Esophagus muscularis mucosa (tissue), 3 donors: Measurements from ENCODE around the gene PTCD1.

ENCODE experiments used
- CTCF ChIP-seq, 3 experiments: fragments of 200-600 bp in 2 of 3; fragments of 450-650 bp in 1 of 3; sonication (generic) in 2 of 3; IDR thresholded peaks; one replicate each; pipeline ENCODE4 v1.5.1; 2017 to 2019; ENCODE audit warnings: antibody characterized with exemption in 3 of 3, mild to moderate bottlenecking in 2 of 3, moderate library complexity in 1 of 3
- POLR2A ChIP-seq: fragments of 450-650 bp; IDR thresholded peaks from one replicate; pipeline ENCODE4 v1.6.1; 2017; ENCODE audit warnings: antibody characterized with exemption, moderate library complexity, mild to moderate bottlenecking, low read depth
- POLR2AphosphoS5 ChIP-seq, 2 donors: sonication (generic); formaldehyde crosslinking; IDR thresholded peaks; one replicate each; pipeline ENCODE4 v1.6.1; 2017; ENCODE audit warnings: antibody characterized with exemption in 2 of 2

GRCh38 chr7:99451936-99452335, 13.3 kb upstream of the PTCD1 start:
- TF ChIP-seq POLR2A (no peak), CTCF (IDR thresholded peaks at IDR 0.05) (no peak), POLR2AphosphoS5 (IDR thresholded peaks at IDR 0.05) (no peak)
